ES-I3 (cell line): ENCODE data around the gene RNASE4.
A peak's percentile ranks its signal among the peaks of the same experiment; 100 is the strongest.
"Not testable (repeated sequence)": the region's sequence is repeated elsewhere in the genome, so short reads cannot be mapped to it uniquely, and the experiment has no call there.

ENCODE experiments used
- H3K36me3 ChIP-seq: 2 replicates; pipeline ENCODE4 v1.6.1; 2013; ENCODE audit warnings: mild to moderate bottlenecking, low read length, control low read depth, moderate library complexity; ENCODE audit not compliant: insufficient read depth
- H3K4me1 ChIP-seq: 2 replicates; pipeline ENCODE4 v1.6.1; 2013; ENCODE audit warnings: mild to moderate bottlenecking, control low read depth, low read length; ENCODE audit not compliant: insufficient read depth
- H3K9ac ChIP-seq: 2 replicates; pipeline ENCODE4 v1.6.1; 2013; ENCODE audit warnings: low read depth, mild to moderate bottlenecking, low read length, moderate library complexity
- H3K9me3 ChIP-seq: 2 replicates; pipeline ENCODE4 v1.6.1; 2013; ENCODE audit warnings: mild to moderate bottlenecking, low read length, moderate library complexity; ENCODE audit not compliant: control insufficient read depth, insufficient read depth

RNASE4 gene

GRCh38 chr14:20683891-20684661 is at the start of gene RNASE4:
Gene RNASE4 (plus strand): TSS chr14:20684560. CDS start chr14:20699372, 14,812 bp downstream.
- no peaks in the 10 kb centered on the region; the same call in 1 of the 2 replicates for H3K4me1 ChIP-seq
- H3K36me3 ChIP-seq = no peaks in the 10 kb centered on the region
- no peaks in the 10 kb centered on the region for H3K9me3 ChIP-seq
- H3K9ac ChIP-seq = peak within 1 kb of the TSS; percentile 89

GRCh38 chr14:20641591-20641990 is 42.8 kb upstream of the RNASE4 start, which contains the start of gene OR6S1:
Gene OR6S1 (minus strand): TSS chr14:20641691. CDS start chr14:20641691, 0 bp downstream.
- H3K9me3 ChIP-seq = no peaks in the 10 kb centered on the region
- H3K9ac ChIP-seq = no peak within 1 kb of the TSS
- H3K4me1 ChIP-seq = peaks cover 5% of the 10 kb centered on the region; the same call in 1 of the 2 replicates
- H3K36me3 ChIP-seq = no peaks in the 10 kb centered on the region

GRCh38 chr14:20642182-20642581 is 42.2 kb upstream of the RNASE4 start:
- Histone ChIP-seq H3K36me3 (no peaks in the 10 kb centered on the region), H3K9ac (no peak overlapping the region), H3K9me3 (no peaks in the 10 kb centered on the region), H3K4me1 (peaks cover 5% of the 10 kb centered on the region; the same call in 1 of the 2 replicates)

GRCh38 chr14:20642755-20643154 is 41.6 kb upstream of the RNASE4 start:
- H3K36me3 ChIP-seq, H3K4me1 ChIP-seq, H3K9ac ChIP-seq, H3K9me3 ChIP-seq: not testable (repeated sequence)

- Histone ChIP-seq H3K9me3 (no peaks in the 10 kb centered on the region), H3K36me3 (no peaks in the 10 kb centered on the region), H3K4me1 (peaks cover 5% of the 10 kb centered on the region; the same call in 1 of the 2 replicates), H3K9ac (no peak overlapping the region)
Measured at GRCh38 chr14:20644520-20644919, 39.8 kb upstream of the RNASE4 start.

- Histone ChIP-seq H3K36me3 (no peaks in the 10 kb centered on the region), H3K4me1 (peaks cover 5% of the 10 kb centered on the region; the same call in 1 of the 2 replicates), H3K9ac (no peak overlapping the region), H3K9me3 (no peaks in the 10 kb centered on the region)
Measured at GRCh38 chr14:20645481-20645880, 38.9 kb upstream of the RNASE4 start.

- H3K9ac ChIP-seq = peak overlapping the region; percentile 63
Measured at GRCh38 chr14:20652996-20653975, 31.1 kb upstream of the RNASE4 start.

GRCh38 chr14:20655851-20656250 is 28.5 kb upstream of the RNASE4 start:
- Histone ChIP-seq H3K4me1 (no peaks in the 10 kb centered on the region; the same call in 1 of the 2 replicates), H3K9ac (no peak overlapping the region), H3K9me3 (no peaks in the 10 kb centered on the region), H3K36me3 (no peaks in the 10 kb centered on the region)

More at GRCh38 chr14:20652996-20653975, 31.1 kb upstream of the RNASE4 start:
- no peaks in the 10 kb centered on the region for H3K36me3 ChIP-seq
- no peaks in the 10 kb centered on the region; the same call in 1 of the 2 replicates for H3K4me1 ChIP-seq
- H3K9me3 ChIP-seq = no peaks in the 10 kb centered on the region

- no peaks in the 10 kb centered on the region for H3K36me3 ChIP-seq
- no peak overlapping the region for H3K9ac ChIP-seq
- H3K4me1 ChIP-seq = no peaks in the 10 kb centered on the region; the same call in 1 of the 2 replicates
- no peaks in the 10 kb centered on the region for H3K9me3 ChIP-seq
Measured at GRCh38 chr14:20656274-20656673, 28.1 kb upstream of the RNASE4 start.

GRCh38 chr14:20657216-20658211 is 26.8 kb upstream of the RNASE4 start:
- Histone ChIP-seq H3K4me1 (no peaks in the 10 kb centered on the region; the same call in 1 of the 2 replicates), H3K9me3 (no peaks in the 10 kb centered on the region), H3K9ac (peak overlapping the region; percentile 38; the same call in 1 of the 2 replicates), H3K36me3 (no peaks in the 10 kb centered on the region)

- no peak overlapping the region for H3K9ac ChIP-seq
- H3K36me3 ChIP-seq = no peaks in the 10 kb centered on the region
- no peaks in the 10 kb centered on the region for H3K9me3 ChIP-seq
- H3K4me1 ChIP-seq = no peaks in the 10 kb centered on the region; the same call in 1 of the 2 replicates
Measured at GRCh38 chr14:20658246-20658645, 26.1 kb upstream of the RNASE4 start.

- Histone ChIP-seq H3K4me1 (no peaks in the 10 kb centered on the region; the same call in 1 of the 2 replicates), H3K9ac (no peak overlapping the region), H3K9me3 (no peaks in the 10 kb centered on the region)
Measured at GRCh38 chr14:20659336-20659735, 25.0 kb upstream of the RNASE4 start.

GRCh38 chr14:20659813-20660395 is 24.5 kb upstream of the RNASE4 start:
- no peaks in the 10 kb centered on the region for H3K36me3 ChIP-seq
- H3K9ac ChIP-seq = no peak overlapping the region
- H3K9me3 ChIP-seq = no peaks in the 10 kb centered on the region
- H3K4me1 ChIP-seq = no peaks in the 10 kb centered on the region; the same call in 1 of the 2 replicates

More at GRCh38 chr14:20659336-20659735, 25.0 kb upstream of the RNASE4 start:
- H3K36me3 ChIP-seq = no peaks in the 10 kb centered on the region
